HTERT RPE-1 (cell line): ENCODE measurements around the gene CRYBG3.

Experiments used
- in situ Hi-C: fragments of 300-500 bp; cut with MboI; formaldehyde crosslinking; loops from 4 replicates; pipeline ENCODE4 v1.14.3; 2020; ENCODE audit warnings: low sequenced_read_pairs

Gene CRYBG3

DNA sequence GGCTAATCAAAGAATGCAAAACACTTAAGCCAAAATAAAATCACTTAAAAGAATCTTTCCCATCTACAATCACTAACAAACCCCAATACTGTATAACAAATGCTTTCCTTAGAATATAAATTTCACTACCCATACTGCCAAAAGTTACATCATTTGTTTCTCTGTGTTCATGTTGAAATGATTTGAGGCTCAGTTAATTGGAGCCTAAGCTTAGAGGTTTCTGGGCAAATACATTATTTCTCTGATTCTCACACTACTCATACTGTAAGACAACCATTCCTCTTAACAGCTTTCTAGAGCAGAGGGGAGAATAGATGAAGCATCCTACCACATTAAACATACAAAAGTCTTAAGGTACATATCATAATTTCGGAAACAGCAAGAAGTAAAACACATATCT, 148.3 kb downstream of the CRYBG3 start:
- in situ Hi-C loops = no loop called here

DNA sequence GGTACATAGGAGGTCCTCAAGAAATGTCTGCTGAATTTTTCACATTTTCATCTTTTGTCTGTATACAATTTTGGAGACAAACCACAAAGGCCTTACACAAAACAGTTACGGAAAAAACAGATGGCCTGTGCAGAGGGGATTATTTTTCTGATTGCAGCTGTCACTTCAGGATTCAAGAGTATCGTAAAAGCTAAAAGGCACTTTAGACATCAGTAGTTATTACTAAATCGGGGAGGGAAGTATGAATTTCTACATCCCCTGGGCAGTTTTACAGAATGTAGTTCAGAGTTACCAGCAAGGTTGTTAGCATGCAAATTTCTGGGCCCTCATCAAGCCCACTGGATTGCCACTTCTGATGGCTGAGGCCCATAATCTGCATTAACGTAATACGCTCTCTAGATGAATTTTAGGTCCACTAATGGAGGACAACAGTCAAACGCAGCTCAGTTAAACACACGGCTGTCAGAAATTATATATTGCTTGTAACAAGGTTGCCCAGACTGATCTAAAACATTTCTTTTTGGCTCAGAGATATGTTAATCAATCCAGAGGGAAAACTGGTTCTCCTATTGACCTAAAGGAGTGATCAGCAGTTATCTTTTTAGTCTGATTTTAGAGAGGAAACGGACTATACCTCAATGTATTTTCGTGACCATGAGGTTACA, 149.3 kb downstream of the CRYBG3 start:
- in situ Hi-C loops = no loop called here

DNA sequence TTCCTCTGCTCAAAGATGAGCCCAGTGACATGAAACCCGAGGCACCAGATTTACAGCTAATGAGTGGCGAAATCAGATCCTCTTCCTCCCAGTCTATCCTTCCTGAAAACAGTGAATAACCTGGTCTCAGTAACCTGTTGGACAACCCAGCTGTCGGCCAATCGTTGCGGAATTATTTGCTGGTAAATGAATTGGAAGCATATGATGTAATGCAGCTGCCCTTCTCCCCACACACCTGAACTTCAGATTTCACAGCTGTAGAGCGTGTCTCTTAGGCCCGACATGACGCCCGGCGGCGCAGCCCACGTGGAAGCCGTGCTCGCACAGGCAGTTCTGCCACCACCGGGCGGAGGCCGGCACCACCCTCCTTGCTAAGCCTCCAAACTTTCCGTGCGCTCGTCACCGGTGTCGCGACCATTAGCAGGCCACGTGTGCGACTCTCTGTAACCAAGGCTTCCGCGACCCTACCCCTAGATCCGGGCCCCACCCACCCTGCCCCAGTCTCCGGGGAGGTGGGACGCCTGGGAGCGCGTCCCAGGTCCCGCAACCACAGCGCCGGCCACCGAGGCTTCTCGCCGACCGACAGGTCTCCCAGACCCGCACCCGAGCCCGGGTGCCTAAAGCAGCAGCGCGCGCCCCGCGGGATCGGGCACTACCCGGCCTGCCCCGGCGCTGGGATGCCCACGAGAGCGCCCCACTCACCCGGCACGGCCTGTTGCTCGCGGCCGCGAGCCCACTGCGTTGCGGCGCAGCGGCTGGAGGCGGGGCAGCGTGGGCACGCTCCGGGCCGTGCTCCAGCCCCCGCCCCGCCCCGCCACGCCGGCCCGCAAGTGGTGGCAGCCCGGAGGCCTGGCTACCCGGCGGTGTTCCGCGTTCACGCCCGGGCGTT, 150.1 kb downstream of the CRYBG3 start, which contains the start of gene RIOX2:
TSS of gene RIOX2 (minus strand) at position 753 of the 889 bp plus-strand sequence. CDS start 4,838 bp downstream, outside the sequence.
- in situ Hi-C loops = no loop called here

DNA sequence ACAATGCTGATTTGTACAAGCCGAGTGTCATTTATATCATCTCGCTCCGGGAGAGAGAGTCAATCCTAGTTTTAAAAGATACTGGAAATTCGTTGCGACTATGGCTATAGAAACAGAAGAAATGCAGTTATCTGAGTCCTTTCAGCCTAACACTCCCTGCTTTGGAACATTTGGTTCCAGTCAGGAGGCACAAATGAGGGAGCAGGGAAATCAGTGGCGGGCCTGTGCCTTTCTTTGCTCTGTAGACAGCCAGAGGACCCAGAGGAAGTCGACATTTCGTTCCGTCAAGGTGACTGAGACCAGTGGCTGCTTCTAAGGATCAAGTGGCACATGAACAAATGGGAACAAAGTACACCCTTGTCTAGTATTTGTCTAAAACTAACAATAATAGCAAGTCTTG, 151.2 kb downstream of the CRYBG3 start:
- in situ Hi-C loops = no loop called here

DNA sequence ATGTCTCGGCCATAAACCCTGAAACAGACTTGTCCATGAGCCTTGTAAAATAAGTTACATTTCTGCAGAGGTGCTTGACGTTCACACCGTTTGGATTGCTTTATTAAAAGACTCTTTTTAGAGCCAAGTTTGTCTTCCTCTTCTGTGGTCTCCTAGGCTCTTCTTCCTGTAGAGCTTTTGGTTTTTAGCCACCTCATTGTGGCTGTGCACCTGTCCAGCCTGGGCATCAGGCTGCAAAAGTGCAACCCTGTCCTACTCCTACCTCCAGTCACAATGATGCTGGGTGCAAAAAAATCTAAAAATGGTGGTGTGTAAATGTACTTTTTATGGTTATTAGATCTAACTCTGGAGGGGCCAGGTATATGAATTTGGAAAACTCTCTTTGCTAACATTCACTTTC, 153.2 kb downstream of the CRYBG3 start:
- in situ Hi-C loops = no loop called here

DNA sequence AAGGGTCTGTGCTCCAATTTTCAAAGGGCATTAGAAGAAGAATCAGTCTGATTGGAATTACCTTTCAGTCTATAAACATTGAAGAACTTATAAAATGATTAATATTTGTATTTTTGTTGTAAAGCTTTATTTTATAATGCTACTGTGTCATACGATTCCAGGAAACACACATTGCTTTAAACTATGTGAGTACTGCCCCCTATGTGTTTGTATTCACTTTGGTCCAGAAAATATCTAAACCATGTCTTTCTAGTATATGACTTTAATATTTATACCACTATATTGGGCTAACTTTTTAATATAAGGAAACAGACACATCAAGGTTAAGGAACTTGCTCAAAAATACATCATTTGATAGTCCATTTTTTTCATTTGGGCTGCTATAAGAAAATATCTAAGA, 153.7 kb downstream of the CRYBG3 start:
- in situ Hi-C loops = no loop called here

DNA sequence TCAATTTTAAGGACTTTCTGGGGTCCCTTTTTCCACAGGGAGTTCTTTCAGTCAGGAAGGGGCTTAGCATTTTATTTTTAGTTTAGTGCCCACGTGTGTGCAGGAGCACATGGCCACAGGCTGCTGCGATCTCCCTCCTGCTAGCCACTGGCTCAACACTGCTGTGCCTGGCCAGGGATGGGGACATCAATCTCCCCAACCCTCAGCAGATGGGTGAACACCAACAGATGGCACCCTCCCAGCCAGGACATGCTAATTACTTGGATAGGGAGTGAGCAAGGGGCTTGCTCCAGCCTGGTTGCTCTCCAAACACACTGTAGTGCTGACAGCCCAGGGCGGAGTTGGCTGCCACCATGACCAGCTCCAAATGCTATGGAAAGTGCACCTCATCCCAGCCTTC, 157.8 kb downstream of the CRYBG3 start:
- in situ Hi-C loops = no loop called here

DNA sequence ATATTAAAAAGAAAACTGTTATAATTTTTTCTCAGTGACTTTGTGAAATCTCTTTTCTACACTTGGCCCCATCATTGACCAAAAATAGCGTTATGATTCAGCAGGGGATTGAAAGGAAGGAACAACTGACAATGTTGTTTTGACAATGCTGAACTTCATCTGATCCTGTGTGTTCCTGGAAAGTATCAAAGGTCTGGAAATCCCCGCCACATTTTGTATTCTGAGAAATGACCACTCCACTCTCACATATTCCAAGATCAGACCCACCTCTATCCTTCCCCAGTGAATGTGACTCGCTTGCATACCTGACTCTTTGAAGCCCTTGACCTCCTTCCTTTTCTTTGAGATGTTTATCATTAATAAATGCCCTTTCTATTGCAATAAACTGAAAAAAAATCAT, 160.1 kb downstream of the CRYBG3 start:
- in situ Hi-C loops = no loop called here

DNA sequence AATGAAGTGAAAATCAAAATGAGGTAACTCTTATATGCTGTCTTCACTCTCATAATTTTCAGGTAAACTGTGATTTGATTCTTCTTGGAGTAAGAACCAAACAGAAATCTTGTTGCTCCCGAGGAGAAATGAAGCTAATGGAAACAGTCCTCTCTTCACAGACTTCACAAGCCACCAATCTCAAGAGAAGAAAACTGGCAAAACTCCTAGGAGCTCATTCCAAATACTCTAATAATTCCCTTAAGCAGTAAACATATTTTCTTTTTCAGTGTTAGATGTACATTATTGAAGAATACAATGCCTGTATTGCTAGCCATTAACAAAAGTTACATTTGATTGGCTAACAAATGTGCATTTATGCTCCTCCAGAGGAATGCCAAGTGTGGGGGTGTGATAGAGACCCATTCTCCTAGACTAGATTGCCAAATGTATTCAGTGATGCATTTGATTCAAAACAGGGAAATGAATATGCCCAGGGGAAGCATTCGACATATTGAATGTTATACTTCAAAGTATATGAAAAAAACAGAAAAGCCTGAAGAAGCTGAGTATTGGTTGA, 162.2 kb downstream of the CRYBG3 start:
- in situ Hi-C loops = no loop called here

DNA sequence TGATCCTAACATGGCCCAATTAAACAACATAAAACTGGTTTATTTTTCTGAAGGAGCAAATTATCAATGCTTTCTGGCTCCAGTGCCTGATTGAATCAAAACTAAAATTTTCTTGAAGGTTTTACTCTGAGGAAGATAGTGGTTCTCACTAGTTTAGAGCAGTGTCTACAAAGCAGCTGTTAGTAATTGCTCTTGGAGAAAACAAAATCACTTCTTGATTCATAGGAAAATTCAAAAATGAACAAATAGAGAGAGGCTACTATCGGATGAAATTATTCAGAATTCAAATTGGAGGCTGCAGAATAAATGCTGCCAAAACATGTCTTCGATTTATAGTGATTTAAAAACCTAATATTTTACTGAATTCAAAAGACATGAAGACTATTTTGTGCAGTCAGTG, 165.5 kb downstream of the CRYBG3 start:
- in situ Hi-C loops = no loop called here

DNA sequence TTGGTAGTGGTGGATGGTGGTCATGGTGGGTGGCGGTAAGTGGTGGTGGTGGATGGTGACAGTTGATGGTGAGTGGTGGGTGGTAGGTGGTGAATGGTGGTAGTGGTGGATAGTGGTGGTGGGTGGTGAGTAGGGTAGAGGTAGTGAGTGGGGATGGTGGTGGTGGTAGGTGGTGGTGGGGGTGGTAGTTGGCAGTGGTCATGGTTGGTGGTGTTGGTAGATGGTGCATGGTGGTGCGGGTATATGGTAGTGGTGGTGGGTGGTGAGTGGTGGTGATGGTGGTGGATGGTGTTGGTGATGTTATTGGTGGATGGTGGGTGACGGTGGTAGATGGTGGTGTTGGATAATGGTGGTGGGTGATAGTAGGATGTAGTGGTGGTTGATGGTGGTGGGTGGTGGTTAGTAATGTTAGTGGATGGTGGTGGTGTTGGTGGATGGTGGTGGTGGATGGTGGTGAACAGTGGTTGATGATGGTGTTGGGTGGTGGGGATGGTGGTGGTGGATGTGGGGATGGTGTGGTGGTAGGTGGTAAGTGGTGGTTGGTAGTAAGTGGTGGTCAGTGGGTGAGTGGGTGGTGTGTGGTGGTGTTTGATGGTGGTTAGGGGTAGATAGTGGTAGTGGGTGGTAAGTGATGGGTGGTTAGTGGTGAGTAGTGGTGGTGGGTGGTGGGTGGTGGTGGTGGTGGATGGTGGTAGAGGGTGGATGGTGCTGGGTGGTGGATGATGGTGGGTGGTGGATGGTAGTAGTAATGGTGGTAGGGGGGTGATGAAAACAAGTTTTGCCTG, 167.2 kb downstream of the CRYBG3 start:
- in situ Hi-C loops = no loop called here

DNA sequence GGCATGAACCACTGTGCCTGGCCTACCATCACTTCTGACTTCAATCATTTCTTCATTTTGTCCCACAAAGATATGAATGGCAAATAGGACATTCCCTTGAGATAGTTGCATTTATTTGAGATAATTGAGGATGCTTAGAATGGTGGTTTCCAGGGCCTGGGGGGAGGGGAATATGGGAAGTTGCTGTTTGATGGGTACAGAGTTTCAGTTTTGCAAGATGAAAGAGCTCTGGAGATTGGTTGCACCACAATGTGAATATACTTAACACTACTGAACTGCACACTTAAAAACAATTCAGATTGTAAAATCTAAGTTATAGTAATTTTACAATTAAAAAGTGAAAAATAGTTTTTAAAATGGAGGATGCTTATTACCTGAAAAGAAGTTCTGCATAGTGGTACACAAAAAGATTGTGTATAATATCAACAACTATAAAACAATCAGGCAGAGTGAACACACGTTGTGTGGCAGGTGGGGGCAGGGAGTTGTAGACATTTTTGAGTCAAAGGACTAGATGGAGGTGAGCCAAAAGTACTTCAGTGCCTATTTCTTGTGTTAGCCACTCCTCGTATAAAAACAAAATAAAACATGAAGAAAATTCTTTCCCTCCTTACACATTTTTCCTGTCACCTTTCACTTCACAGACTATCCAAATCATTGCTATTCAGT, 168.9 kb downstream of the CRYBG3 start:
- in situ Hi-C loops = no loop called here

DNA sequence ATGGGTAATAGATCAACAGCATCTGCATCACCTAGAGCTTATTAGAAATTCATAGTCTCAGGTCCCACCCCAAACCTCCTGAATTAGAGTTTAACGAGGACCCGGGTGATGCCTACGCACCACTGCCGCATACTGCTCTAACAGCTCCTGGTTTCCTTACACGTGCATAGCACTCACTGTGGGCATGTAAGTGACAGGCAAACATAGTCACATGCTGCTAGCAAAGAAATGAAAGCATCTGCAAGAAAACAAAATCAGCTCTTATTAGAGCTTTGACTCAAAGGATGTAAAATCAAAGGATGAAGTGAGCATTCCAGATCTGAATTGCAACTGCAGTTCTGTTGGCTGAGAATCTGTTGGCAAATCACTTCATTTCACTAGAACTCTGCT, 169.5 kb downstream of the CRYBG3 start:
- in situ Hi-C loops = no loop called here

DNA sequence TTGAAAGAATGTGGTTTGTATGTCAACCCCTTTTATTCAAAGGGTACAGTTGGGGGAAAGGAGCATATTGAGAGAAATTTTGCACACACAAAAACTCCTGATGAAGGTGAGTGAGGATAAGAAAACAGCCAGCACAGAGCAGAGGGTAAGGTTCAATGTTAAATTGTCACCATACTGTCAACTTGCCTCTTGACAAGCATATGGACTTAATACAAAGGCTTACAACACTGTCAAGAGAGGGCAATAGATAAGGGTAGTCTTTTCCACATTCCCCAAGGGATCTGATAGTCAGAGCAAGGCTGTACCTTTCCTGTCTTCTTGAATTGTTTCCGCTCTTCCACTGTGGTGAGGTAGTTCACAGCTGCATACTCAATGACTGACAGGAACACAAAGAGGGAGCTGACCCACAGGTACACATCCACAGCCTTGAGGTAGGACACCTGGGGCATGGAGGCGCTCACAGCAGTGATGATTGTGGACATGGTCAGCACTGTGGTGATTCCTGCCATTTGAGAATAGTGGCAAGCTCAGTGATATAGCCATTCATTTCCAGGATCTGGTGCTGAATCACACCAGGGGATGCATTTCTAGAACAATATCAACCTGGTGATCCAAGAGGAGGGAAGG, 170.8 kb downstream of the CRYBG3 start:
- in situ Hi-C loops = no loop called here

DNA sequence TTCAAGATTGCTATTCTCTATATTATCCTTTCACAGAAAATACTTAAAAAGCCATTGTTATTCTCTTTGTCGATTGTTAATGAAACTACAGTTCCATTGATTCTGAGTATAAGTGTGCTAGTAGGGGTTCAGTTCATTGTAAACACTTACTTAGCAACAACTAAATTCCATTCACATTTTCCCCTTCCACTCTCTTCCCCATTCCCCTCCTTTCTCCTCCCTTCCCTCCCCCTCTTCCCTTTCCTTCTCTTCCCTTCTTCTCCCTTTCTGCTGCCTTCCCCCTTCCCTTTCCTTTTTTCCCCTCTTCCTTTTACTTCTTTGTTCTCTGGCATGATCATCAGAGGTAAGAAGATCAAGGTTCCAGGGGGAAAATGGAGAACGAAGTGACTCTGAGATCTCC, 171.7 kb downstream of the CRYBG3 start:
- in situ Hi-C loops = no loop called here

DNA sequence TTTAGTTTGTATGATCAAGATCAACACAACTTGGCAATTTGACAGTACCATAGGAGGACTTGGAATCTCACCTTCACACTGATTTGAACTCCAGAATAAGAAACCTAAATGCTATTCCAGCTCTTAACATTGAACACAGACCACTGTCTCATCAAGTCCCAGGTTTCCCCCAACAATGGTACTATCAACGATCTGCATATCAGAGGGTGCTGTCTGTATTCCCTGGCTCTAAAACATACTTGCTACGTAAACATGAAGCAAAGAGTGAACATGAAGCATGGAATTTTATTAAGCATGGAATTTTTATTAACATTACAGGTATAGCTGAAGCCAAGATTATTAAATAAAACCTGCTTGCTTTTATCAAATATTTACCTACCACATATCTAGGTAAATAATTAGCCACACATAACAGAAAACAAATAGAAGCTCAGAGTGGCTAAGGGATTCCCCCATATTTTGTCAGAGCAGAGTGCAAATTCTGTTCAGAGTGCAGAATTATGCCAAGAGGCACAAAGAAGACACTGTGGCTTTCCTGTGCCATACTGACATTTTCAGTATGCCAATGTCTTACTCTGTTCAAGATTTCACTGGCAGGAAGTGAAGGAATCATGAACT, 172.6 kb downstream of the CRYBG3 start:
- in situ Hi-C loops = no loop called here
